Esophagus muscularis mucosa (tissue), 4 donors: Measurements from ENCODE around the gene ADAM23.

Experiments
- CTCF ChIP-seq, 3 experiments: fragments of 200-600 bp in 2 of 3; fragments of 450-650 bp in 1 of 3; sonication (generic) in 2 of 3; IDR thresholded peaks; one replicate each; pipeline ENCODE4 v1.5.1; 2017 to 2019; ENCODE audit warnings: antibody characterized with exemption in 3 of 3, mild to moderate bottlenecking in 2 of 3, moderate library complexity in 1 of 3
- EP300 ChIP-seq: sonication (generic); formaldehyde crosslinking; IDR thresholded peaks from one replicate; pipeline ENCODE4 v1.6.1; 2017; ENCODE audit warnings: antibody characterized with exemption
- POLR2A ChIP-seq: fragments of 450-650 bp; IDR thresholded peaks from one replicate; pipeline ENCODE4 v1.6.1; 2017; ENCODE audit warnings: antibody characterized with exemption, moderate library complexity, mild to moderate bottlenecking, low read depth
- POLR2AphosphoS5 ChIP-seq, 2 donors: sonication (generic); formaldehyde crosslinking; IDR thresholded peaks; one replicate each; pipeline ENCODE4 v1.6.1; 2017; ENCODE audit warnings: antibody characterized with exemption in 2 of 2

GRCh38 chr2:206452242-206452641, 8.9 kb downstream of the ADAM23 start:
- no peak for TF ChIP-seq EP300
- no peak for TF ChIP-seq POLR2A
- no peak for TF ChIP-seq CTCF (IDR thresholded peaks at IDR 0.05)
- no peak for TF ChIP-seq POLR2AphosphoS5 (IDR thresholded peaks at IDR 0.05)
